GM23338 (cell line): ENCODE results near the gene TMEM131L. TPM values are rescaled to one million over a fixed set of nuclear protein-coding genes. Genes with fewer than 3 reads are reported as not detected.

Source experiments
- ATAC-seq: fragments of 200-7000 bp; cut with Tn5 transposase; 3 replicates; pipeline ENCODE4 v1.9.1; 2020
- DNase-seq: peaks from one replicate; pipeline ENCODE4 v3.0.0-alpha.2; 2015; ENCODE audit warnings: low spot score
- H2AFZ ChIP-seq: fragments of 200-600 bp; sonication (generic); 2 replicates; pipeline ENCODE4 v1.8.0; 2016; ENCODE audit warnings: antibody characterized with exemption, mild to moderate bottlenecking, moderate library complexity
- H3F3A ChIP-seq: fragments of 200-600 bp; sonication (generic); replicated peaks from 2 replicates; pipeline ENCODE4 v1.8.0; 2017; ENCODE audit warnings: antibody characterized with exemption, mixed run types, low read depth
- H3K27ac ChIP-seq: fragments of 200-600 bp; sonication (generic); 2 replicates; pipeline ENCODE4 v1.6.1; 2016; ENCODE audit warnings: low read depth
- H3K27me3 ChIP-seq: fragments of 200-600 bp; sonication (generic); 2 replicates; pipeline ENCODE4 v1.8.0; 2016; ENCODE audit warnings: mild to moderate bottlenecking, mixed run types, moderate library complexity; ENCODE audit not compliant: insufficient read depth
- H3K36me3 ChIP-seq: fragments of 200-600 bp; sonication (generic); 2 replicates; pipeline ENCODE4 v1.8.0; 2016; ENCODE audit warnings: mild to moderate bottlenecking; ENCODE audit not compliant: insufficient read depth
- H3K4me1 ChIP-seq: fragments of 200-600 bp; sonication (generic); 2 replicates; pipeline ENCODE4 v1.8.0; 2016; ENCODE audit warnings: mild to moderate bottlenecking, moderate library complexity; ENCODE audit not compliant: insufficient read depth
- H3K4me2 ChIP-seq: fragments of 200-600 bp; sonication (generic); 2 replicates; pipeline ENCODE4 v1.7.1; 2017; ENCODE audit warnings: mixed run types
- H3K4me3 ChIP-seq: fragments of 200-600 bp; sonication (generic); 2 replicates; pipeline ENCODE4 v1.6.1; 2016; ENCODE audit warnings: mixed run types
- H3K79me2 ChIP-seq: fragments of 200-600 bp; sonication (generic); replicated peaks from 2 replicates; pipeline ENCODE4 v1.8.0; 2017; ENCODE audit warnings: mild to moderate bottlenecking; ENCODE audit not compliant: insufficient read depth
- H3K9me2 ChIP-seq: fragments of 200-600 bp; sonication (generic); 2 replicates; pipeline ENCODE4 v1.8.0; 2017; ENCODE audit not compliant: insufficient read depth
- H4K20me1 ChIP-seq: fragments of 200-600 bp; sonication (generic); replicated peaks from 2 replicates; pipeline ENCODE4 v1.8.0; 2017; ENCODE audit warnings: mild to moderate bottlenecking; ENCODE audit not compliant: insufficient read depth
- H3K27ac Mint-ChIP-seq: 2 replicates; pipeline ENCODE4 v1.8.0; 2020; ENCODE audit warnings: inconsistent platforms, mild to moderate bottlenecking, moderate library complexity, mixed read lengths
- H3K27me3 Mint-ChIP-seq: 3 replicates; pipeline ENCODE4 v1.8.0; 2022; ENCODE audit warnings: low read depth, mild to moderate bottlenecking, moderate library complexity, mixed read lengths, inconsistent platforms; ENCODE audit not compliant: insufficient read depth, poor library complexity
- H3K36me3 Mint-ChIP-seq: 3 replicates; pipeline ENCODE4 v1.8.0; 2021; ENCODE audit warnings: low read depth, mild to moderate bottlenecking, inconsistent platforms, moderate library complexity, mixed read lengths
- H3K4me1 Mint-ChIP-seq: 3 replicates; pipeline ENCODE4 v1.8.0; 2020; ENCODE audit warnings: mild to moderate bottlenecking, inconsistent platforms, mixed read lengths
- H3K4me3 Mint-ChIP-seq: 3 replicates; pipeline ENCODE4 v1.8.0; 2021; ENCODE audit warnings: moderate library complexity, mild to moderate bottlenecking, inconsistent platforms, mixed read lengths
- H3K9me3 Mint-ChIP-seq: 3 replicates; pipeline ENCODE4 v1.8.0; 2020; ENCODE audit warnings: moderate library complexity, mild to moderate bottlenecking, inconsistent platforms, mixed read lengths
- EZH2phosphoT487 ChIP-seq: fragments of 200-600 bp; sonication (generic); IDR thresholded peaks from one replicate; pipeline ENCODE4 v1.8.1; 2018; ENCODE audit warnings: antibody characterized with exemption; ENCODE audit not compliant: unreplicated experiment
- NANOG ChIP-seq: IDR thresholded peaks from 2 replicates; pipeline ENCODE4 v1.6.1; 2016; ENCODE audit warnings: antibody characterized with exemption, borderline replicate concordance
- POLR2AphosphoS5 ChIP-seq: IDR thresholded peaks from 2 replicates; pipeline ENCODE4 v1.6.1; 2016; ENCODE audit warnings: antibody characterized with exemption, low read depth
- ZNF331 ChIP-seq: fragments of 250-450 bp; sonication (Bioruptor Pico); IDR thresholded peaks from 2 replicates; pipeline ENCODE4 v1.5.0; 2020; ENCODE audit warnings: low read depth, mild to moderate bottlenecking, moderate library complexity
- polyA plus RNA-seq: library from polyadenylated mRNA; unstranded; fragments of >200 nt; fragmentation: Nextera tagmentation; extraction: Ambion mirVana; gene quantifications from 2 replicates; pipeline ENCODE4 v1.2.1, GENCODE V29; 2016
- total RNA-seq: library from RNA; depleted of rRNA; stranded (reverse); fragments of >200 nt; shearing (Covaris generic); gene quantifications from 2 replicates; pipeline ENCODE4 v1.2.3, GENCODE V29; 2014
- TF ChIP-seq, protein P1 (sequence below): IDR thresholded peaks from one replicate; pipeline ENCODE4 v1.6.1; 2018; ENCODE audit warnings: antibody characterized with exemption; ENCODE audit not compliant: unreplicated experiment
- TF ChIP-seq, protein P2 (sequence below), 2 experiments: fragments of 200-600 bp in 1 of 2; sonication (generic) in 1 of 2; conservative IDR thresholded peaks; 2 replicates each; pipeline versions ENCODE4 v1.5.1 to v1.6.1; 2016 to 2017; ENCODE audit warnings: antibody characterized with exemption in 2 of 2, low read depth in 2 of 2, mild to moderate bottlenecking in 2 of 2, moderate library complexity in 1 of 2
- TF ChIP-seq, protein P3 (sequence below): IDR thresholded peaks from 2 replicates; pipeline ENCODE4 v1.6.1; 2016; ENCODE audit warnings: antibody characterized with exemption
- TF ChIP-seq, protein P4 (sequence below): fragments of 250-450 bp; sonication (Bioruptor Pico); IDR thresholded peaks from 2 replicates; pipeline ENCODE4 v1.5.0; 2020; ENCODE audit warnings: mild to moderate bottlenecking, moderate library complexity

The TMEM131L gene
- total and polyA plus RNA-seq, 2 experiments from 2014 or later, result 11.1 to 32.2 TPM

DNA sequence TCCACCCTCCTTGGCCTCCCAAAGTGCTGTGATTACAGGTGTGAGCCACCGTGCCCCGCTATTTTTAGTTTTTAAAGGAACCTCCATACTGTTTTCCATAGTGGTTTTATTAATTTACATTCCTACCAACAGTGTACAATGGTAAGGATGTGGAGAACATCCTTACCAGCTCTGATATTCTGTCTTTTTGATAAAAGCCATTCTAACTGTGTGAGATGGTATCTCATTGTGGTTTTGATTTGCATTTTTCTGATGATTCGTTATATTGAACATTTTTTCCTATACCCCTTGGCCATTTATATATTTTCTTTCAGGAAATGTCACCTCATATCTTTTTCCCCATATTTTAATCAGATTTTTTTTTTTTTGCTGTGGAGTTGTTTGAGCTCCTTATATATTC, 203.7 kb downstream of the TMEM131L start (continued):
- TF ChIP-seq, protein P1, sequence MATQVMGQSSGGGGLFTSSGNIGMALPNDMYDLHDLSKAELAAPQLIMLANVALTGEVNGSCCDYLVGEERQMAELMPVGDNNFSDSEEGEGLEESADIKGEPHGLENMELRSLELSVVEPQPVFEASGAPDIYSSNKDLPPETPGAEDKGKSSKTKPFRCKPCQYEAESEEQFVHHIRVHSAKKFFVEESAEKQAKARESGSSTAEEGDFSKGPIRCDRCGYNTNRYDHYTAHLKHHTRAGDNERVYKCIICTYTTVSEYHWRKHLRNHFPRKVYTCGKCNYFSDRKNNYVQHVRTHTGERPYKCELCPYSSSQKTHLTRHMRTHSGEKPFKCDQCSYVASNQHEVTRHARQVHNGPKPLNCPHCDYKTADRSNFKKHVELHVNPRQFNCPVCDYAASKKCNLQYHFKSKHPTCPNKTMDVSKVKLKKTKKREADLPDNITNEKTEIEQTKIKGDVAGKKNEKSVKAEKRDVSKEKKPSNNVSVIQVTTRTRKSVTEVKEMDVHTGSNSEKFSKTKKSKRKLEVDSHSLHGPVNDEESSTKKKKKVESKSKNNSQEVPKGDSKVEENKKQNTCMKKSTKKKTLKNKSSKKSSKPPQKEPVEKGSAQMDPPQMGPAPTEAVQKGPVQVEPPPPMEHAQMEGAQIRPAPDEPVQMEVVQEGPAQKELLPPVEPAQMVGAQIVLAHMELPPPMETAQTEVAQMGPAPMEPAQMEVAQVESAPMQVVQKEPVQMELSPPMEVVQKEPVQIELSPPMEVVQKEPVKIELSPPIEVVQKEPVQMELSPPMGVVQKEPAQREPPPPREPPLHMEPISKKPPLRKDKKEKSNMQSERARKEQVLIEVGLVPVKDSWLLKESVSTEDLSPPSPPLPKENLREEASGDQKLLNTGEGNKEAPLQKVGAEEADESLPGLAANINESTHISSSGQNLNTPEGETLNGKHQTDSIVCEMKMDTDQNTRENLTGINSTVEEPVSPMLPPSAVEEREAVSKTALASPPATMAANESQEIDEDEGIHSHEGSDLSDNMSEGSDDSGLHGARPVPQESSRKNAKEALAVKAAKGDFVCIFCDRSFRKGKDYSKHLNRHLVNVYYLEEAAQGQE, result no peak
- no peak for TF ChIP-seq EZH2phosphoT487
- no peak for TF ChIP-seq NANOG

DNA sequence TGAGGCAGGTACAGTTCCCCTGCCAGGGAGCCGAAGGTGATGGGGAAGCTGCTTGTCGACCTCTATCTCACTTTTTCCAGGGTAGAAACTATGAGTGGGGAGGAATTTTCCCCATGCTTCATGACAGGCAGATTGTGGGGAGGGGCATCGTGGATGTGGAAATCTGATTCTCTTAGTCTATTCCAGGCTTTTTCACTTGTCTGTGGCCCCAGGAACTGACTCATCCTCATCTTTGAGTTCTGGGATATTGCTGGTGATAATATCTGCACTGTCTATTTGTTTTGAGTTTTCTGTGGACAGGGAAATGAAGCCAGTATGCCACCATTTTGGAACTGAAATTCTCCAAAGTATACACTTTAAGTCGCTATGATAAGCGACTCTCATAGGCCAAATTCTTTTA, 210.3 kb downstream of the TMEM131L start:
- Histone ChIP-seq H2AFZ (no peak overlapping the region), H3K4me1 (no peaks in the 10 kb centered on the region), H3K4me2 (no peak overlapping the region), H4K20me1 (no peaks in the 10 kb centered on the region), H3K9me2 (no peaks in the 10 kb centered on the region), H3K27me3 (peaks cover 3% of the 10 kb centered on the region; the same call in 1 of the 2 replicates), H3K4me3 (no peak overlapping the region), H3K36me3 (no peaks in the 10 kb centered on the region), H3F3A (no peaks in the 10 kb centered on the region), H3K79me2 (no peaks in the 10 kb centered on the region), H3K27ac (no peak overlapping the region)
- H3K4me3 Mint-ChIP-seq, result no peak overlapping the region
- no peaks in the 10 kb centered on the region for H3K36me3 Mint-ChIP-seq
- no peak for DNase-seq
- H3K9me3 Mint-ChIP-seq, result no peaks in the 10 kb centered on the region; the same call in 1 of the 3 replicates
- no peak overlapping the region for H3K27ac Mint-ChIP-seq
- no peaks in the 10 kb centered on the region for H3K4me1 Mint-ChIP-seq
- no peaks in the 10 kb centered on the region for H3K27me3 Mint-ChIP-seq
- no peak for ATAC-seq
- TF ChIP-seq, protein P2, sequence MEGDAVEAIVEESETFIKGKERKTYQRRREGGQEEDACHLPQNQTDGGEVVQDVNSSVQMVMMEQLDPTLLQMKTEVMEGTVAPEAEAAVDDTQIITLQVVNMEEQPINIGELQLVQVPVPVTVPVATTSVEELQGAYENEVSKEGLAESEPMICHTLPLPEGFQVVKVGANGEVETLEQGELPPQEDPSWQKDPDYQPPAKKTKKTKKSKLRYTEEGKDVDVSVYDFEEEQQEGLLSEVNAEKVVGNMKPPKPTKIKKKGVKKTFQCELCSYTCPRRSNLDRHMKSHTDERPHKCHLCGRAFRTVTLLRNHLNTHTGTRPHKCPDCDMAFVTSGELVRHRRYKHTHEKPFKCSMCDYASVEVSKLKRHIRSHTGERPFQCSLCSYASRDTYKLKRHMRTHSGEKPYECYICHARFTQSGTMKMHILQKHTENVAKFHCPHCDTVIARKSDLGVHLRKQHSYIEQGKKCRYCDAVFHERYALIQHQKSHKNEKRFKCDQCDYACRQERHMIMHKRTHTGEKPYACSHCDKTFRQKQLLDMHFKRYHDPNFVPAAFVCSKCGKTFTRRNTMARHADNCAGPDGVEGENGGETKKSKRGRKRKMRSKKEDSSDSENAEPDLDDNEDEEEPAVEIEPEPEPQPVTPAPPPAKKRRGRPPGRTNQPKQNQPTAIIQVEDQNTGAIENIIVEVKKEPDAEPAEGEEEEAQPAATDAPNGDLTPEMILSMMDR (conservative IDR thresholded peaks at IDR 0.05; ENCODE audit: low read depth in 2 of 2), result no peak
- no peak for TF ChIP-seq EZH2phosphoT487
- no peak for TF ChIP-seq ZNF331 (CRISPR knock-in tag)
- TF ChIP-seq, protein P1, result no peak
- no peak for TF ChIP-seq POLR2AphosphoS5
- TF ChIP-seq, protein P3, sequence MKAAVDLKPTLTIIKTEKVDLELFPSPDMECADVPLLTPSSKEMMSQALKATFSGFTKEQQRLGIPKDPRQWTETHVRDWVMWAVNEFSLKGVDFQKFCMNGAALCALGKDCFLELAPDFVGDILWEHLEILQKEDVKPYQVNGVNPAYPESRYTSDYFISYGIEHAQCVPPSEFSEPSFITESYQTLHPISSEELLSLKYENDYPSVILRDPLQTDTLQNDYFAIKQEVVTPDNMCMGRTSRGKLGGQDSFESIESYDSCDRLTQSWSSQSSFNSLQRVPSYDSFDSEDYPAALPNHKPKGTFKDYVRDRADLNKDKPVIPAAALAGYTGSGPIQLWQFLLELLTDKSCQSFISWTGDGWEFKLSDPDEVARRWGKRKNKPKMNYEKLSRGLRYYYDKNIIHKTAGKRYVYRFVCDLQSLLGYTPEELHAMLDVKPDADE, result no peak
- TF ChIP-seq NANOG, result no peak
- TF ChIP-seq, protein P4, sequence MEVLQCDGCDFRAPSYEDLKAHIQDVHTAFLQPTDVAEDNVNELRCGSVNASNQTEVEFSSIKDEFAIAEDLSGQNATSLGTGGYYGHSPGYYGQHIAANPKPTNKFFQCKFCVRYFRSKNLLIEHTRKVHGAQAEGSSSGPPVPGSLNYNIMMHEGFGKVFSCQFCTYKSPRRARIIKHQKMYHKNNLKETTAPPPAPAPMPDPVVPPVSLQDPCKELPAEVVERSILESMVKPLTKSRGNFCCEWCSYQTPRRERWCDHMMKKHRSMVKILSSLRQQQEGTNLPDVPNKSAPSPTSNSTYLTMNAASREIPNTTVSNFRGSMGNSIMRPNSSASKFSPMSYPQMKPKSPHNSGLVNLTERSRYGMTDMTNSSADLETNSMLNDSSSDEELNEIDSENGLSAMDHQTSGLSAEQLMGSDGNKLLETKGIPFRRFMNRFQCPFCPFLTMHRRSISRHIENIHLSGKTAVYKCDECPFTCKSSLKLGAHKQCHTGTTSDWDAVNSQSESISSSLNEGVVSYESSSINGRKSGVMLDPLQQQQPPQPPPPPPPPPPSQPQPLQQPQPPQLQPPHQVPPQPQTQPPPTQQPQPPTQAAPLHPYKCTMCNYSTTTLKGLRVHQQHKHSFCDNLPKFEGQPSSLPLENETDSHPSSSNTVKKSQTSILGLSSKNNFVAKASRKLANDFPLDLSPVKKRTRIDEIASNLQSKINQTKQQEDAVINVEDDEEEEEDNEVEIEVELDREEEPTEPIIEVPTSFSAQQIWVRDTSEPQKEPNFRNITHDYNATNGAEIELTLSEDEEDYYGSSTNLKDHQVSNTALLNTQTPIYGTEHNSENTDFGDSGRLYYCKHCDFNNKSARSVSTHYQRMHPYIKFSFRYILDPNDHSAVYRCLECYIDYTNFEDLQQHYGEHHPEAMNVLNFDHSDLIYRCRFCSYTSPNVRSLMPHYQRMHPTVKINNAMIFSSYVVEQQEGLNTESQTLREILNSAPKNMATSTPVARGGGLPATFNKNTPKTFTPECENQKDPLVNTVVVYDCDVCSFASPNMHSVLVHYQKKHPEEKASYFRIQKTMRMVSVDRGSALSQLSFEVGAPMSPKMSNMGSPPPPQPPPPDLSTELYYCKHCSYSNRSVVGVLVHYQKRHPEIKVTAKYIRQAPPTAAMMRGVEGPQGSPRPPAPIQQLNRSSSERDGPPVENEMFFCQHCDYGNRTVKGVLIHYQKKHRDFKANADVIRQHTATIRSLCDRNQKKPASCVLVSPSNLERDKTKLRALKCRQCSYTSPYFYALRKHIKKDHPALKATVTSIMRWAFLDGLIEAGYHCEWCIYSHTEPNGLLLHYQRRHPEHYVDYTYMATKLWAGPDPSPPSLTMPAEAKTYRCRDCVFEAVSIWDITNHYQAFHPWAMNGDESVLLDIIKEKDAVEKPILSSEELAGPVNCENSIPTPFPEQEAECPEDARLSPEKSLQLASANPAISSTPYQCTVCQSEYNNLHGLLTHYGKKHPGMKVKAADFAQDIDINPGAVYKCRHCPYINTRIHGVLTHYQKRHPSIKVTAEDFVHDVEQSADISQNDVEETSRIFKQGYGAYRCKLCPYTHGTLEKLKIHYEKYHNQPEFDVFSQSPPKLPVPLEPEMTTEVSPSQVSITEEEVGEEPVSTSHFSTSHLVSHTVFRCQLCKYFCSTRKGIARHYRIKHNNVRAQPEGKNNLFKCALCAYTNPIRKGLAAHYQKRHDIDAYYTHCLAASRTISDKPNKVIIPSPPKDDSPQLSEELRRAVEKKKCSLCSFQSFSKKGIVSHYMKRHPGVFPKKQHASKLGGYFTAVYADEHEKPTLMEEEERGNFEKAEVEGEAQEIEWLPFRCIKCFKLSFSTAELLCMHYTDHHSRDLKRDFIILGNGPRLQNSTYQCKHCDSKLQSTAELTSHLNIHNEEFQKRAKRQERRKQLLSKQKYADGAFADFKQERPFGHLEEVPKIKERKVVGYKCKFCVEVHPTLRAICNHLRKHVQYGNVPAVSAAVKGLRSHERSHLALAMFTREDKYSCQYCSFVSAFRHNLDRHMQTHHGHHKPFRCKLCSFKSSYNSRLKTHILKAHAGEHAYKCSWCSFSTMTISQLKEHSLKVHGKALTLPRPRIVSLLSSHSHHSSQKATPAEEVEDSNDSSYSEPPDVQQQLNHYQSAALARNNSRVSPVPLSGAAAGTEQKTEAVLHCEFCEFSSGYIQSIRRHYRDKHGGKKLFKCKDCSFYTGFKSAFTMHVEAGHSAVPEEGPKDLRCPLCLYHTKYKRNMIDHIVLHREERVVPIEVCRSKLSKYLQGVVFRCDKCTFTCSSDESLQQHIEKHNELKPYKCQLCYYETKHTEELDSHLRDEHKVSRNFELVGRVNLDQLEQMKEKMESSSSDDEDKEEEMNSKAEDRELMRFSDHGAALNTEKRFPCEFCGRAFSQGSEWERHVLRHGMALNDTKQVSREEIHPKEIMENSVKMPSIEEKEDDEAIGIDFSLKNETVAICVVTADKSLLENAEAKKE (CRISPR knock-in tag), result no peak
